H1 (cell line): Measurements from ENCODE around the gene LSM3. TPM values are rescaled to one million over a fixed set of nuclear protein-coding genes. Genes with fewer than 3 reads are reported as not detected.

Source experiments
- BACH1 ChIP-seq: IDR thresholded peaks from 2 replicates; pipeline ENCODE4 v1.6.1; 2012; ENCODE audit warnings: low read length, improper control_type of control experiment
- BCL11A ChIP-seq, 2 experiments: IDR thresholded peaks; one replicate each; pipeline ENCODE4 v1.6.1; 2011; ENCODE audit warnings: low read depth in 2 of 2, low read length in 2 of 2, mild to moderate bottlenecking in 2 of 2
- CBX5 ChIP-seq: fragments of 300-800, 300-1000 bp; sonication (generic); IDR thresholded peaks from 2 replicates; pipeline ENCODE4 v1.7.1; 2016; ENCODE audit warnings: antibody characterized with exemption, low read length, low read depth
- CBX8 ChIP-seq: fragments of 300-800, 300-1000 bp; sonication (generic); IDR thresholded peaks from 2 replicates; pipeline ENCODE4 v1.7.1; 2016; ENCODE audit warnings: low read depth, low read length, borderline replicate concordance
- CTBP2 ChIP-seq: IDR thresholded peaks from 2 replicates; pipeline ENCODE4 v1.7.0; 2011; ENCODE audit warnings: borderline replicate concordance, mild to moderate bottlenecking, moderate library complexity, mixed read lengths, low read length; ENCODE audit not compliant: insufficient read depth, insufficient read length
- EGR1 ChIP-seq: IDR thresholded peaks from 2 replicates; pipeline ENCODE4 v1.6.1; 2011; ENCODE audit warnings: low read depth, low read length, borderline replicate concordance
- EZH2 ChIP-seq: fragments of 200-600 bp; sonication (generic); IDR thresholded peaks from 2 replicates; pipeline ENCODE4 v1.7.1; 2012; ENCODE audit warnings: low read depth, mild to moderate bottlenecking, moderate library complexity, low read length, inconsistent platforms; ENCODE audit not compliant: severe bottlenecking
- HDAC2 ChIP-seq, 2 experiments: fragments of 300-600 bp in 1 of 2; sonication (generic) in 1 of 2; IDR thresholded peaks; 2 replicates each; pipeline ENCODE4 v1.6.1; 2011 to 2012; ENCODE audit warnings: low read depth in 2 of 2, low read length in 2 of 2, mild to moderate bottlenecking in 2 of 2, moderate library complexity in 2 of 2, borderline replicate concordance in 1 of 2, inconsistent platforms in 1 of 2
- HDAC6 ChIP-seq: IDR thresholded peaks from one replicate; pipeline ENCODE4 v1.7.1; 2012; ENCODE audit warnings: low read depth, mild to moderate bottlenecking, inconsistent platforms, low read length, moderate library complexity
- JUND ChIP-seq: IDR thresholded peaks from 2 replicates; pipeline ENCODE4 v1.6.1; 2011; ENCODE audit warnings: mild to moderate bottlenecking, improper control_type of control experiment, low read length
- KDM1A ChIP-seq: fragments of 200-600, 300-600 bp; sonication (generic); IDR thresholded peaks from 2 replicates; pipeline ENCODE4 v1.7.1; 2016; ENCODE audit warnings: mild to moderate bottlenecking, low read length, borderline replicate concordance
- MAFK ChIP-seq: IDR thresholded peaks from 2 replicates; pipeline ENCODE4 v1.6.1; 2012; ENCODE audit warnings: low read depth, mild to moderate bottlenecking, improper control_type of control experiment, low read length
- NANOG ChIP-seq: IDR thresholded peaks from 2 replicates; pipeline ENCODE4 v1.6.1; 2011; ENCODE audit warnings: low read length, low read depth, mild to moderate bottlenecking, inconsistent platforms; ENCODE audit not compliant: insufficient read depth, poor library complexity, severe bottlenecking
- POU5F1 ChIP-seq: IDR thresholded peaks from 2 replicates; pipeline ENCODE4 v1.6.1; 2011; ENCODE audit warnings: low read depth, mild to moderate bottlenecking, low read length, moderate library complexity
- RAD21 ChIP-seq, 2 experiments: IDR thresholded peaks in 1 of 2; conservative IDR thresholded peaks in 1 of 2; 2 replicates each; pipeline ENCODE4 v1.6.1; 2011; ENCODE audit warnings: low read depth in 2 of 2, low read length in 2 of 2, improper control_type of control experiment in 1 of 2, inconsistent platforms in 1 of 2, mild to moderate bottlenecking in 1 of 2, moderate library complexity in 1 of 2
- RXRA ChIP-seq: IDR thresholded peaks from 2 replicates; pipeline ENCODE4 v1.6.1; 2011; ENCODE audit warnings: low read depth, mild to moderate bottlenecking, low read length, moderate library complexity; ENCODE audit not compliant: insufficient read depth
- SIN3A ChIP-seq, 2 experiments: IDR thresholded peaks in 1 of 2; conservative IDR thresholded peaks in 1 of 2; 2 replicates each; pipeline ENCODE4 v1.6.1; 2011 to 2012; ENCODE audit warnings: low read length in 2 of 2, improper control_type of control experiment in 1 of 2, low read depth in 1 of 2, mild to moderate bottlenecking in 1 of 2
- SP1 ChIP-seq: IDR thresholded peaks from 2 replicates; pipeline ENCODE4 v1.6.1; 2011; ENCODE audit warnings: low read depth, low read length
- SRF ChIP-seq: IDR thresholded peaks from 2 replicates; pipeline ENCODE4 v1.6.1; 2011; ENCODE audit warnings: mild to moderate bottlenecking, low read depth, low read length, moderate library complexity
- SUZ12 ChIP-seq: fragments of 200-600 bp; sonication (generic); IDR thresholded peaks from 2 replicates; pipeline ENCODE4 v1.6.1; 2012; ENCODE audit warnings: mild to moderate bottlenecking, inconsistent platforms, low read length, moderate library complexity, mixed read lengths
- USF2 ChIP-seq: IDR thresholded peaks from 2 replicates; pipeline ENCODE4 v1.6.1; 2011; ENCODE audit warnings: low read length, improper control_type of control experiment
- YY1 ChIP-seq: IDR thresholded peaks from 2 replicates; pipeline ENCODE4 v1.6.1; 2011; ENCODE audit warnings: low read depth, mild to moderate bottlenecking, low read length
- polyA plus RNA-seq, 7 experiments: library from polyadenylated mRNA; depleted of rRNA in 3 of 7; stranded (reverse) in 5 of 7; unstranded in 2 of 7; fragments of >200 nt in 5 of 7; fragments of 200-250 nt in 2 of 7; gene quantifications; 1 replicate in 5 of 7; 2 replicates in 1 of 7; 4 replicates in 1 of 7; pipeline versions ENCODE4 v1.2.1 to v1.2.3, GENCODE V29; 2011 to 2013; ENCODE audit warnings: missing spikeins in 2 of 7, mixed read lengths in 2 of 7
- total RNA-seq: library from RNA; stranded (reverse); fragmentation: NEBNext Ultra II Directional; extraction: Animal tissue kit (Norgen Biotek cat#: 25700); gene quantifications from 2 replicates; pipeline ENCODE4 v1.2.1, GENCODE V29; 2021

LSM3 gene
- total and polyA plus RNA-seq, 2 of the 8 experiments (the other 6 are each of a cell fraction or from before 2014, with no cell fraction given): 7.1 to 25.4 TPM

- TF ChIP-seq HDAC2 (IDR thresholded peaks at IDR 0.05; ENCODE audit: borderline replicate concordance in 1 of 2, low read depth in 2 of 2, low read length in 2 of 2) (peak; percentile 32 to 89; a peak in 2 of 4 replicates), KDM1A (no peak), CBX8 (no peak), YY1 (peak; percentile 96), HDAC6 (no peak), RAD21 (IDR thresholded peaks at IDR 0.05 in 1 of 2, conservative IDR thresholded peaks at IDR 0.05 in 1 of 2; ENCODE audit: low read depth in 2 of 2, low read length in 2 of 2) (no peak), RXRA (no peak), JUND (no peak), BACH1 (peak; percentile 86), NANOG (no peak), EZH2 (no peak), SP1 (peak; percentile 51; the same call in 1 of the 2 replicates), EGR1 (peak; percentile 83; the same call in 1 of the 2 replicates), SUZ12 (no peak), CBX5 (no peak), USF2 (no peak), CTBP2 (no peak), POU5F1 (no peak), BCL11A (IDR thresholded peaks at IDR 0.05; ENCODE audit: low read depth in 2 of 2, low read length in 2 of 2) (no peak), SIN3A (conservative IDR thresholded peaks at IDR 0.05 in 1 of 2, IDR thresholded peaks at IDR 0.05 in 1 of 2; ENCODE audit: low read depth in 1 of 2, low read length in 2 of 2) (peak; percentile 51 to 67; a peak in 2 of 4 replicates), SRF (no peak), MAFK (no peak)
These were observed at the start of gene LSM3, which contains the start of gene XPC (continued) for GRCh38 chr3:14178247-14179113.
